HG02678 (cell line): ENCODE data around the gene ARMC6.
"Not testable (repeated sequence)": the region's sequence is repeated elsewhere in the genome, so short reads cannot be mapped to it uniquely, and the experiment has no call there.

ENCODE experiments used
- ATAC-seq: cut with Tn5 transposase; IDR thresholded peaks from one replicate; pipeline ENCODE4 v1.9.1; 2021; ENCODE audit warnings: mild to moderate bottlenecking, moderate library complexity; ENCODE audit not compliant: unreplicated experiment

The ARMC6 gene

DNA sequence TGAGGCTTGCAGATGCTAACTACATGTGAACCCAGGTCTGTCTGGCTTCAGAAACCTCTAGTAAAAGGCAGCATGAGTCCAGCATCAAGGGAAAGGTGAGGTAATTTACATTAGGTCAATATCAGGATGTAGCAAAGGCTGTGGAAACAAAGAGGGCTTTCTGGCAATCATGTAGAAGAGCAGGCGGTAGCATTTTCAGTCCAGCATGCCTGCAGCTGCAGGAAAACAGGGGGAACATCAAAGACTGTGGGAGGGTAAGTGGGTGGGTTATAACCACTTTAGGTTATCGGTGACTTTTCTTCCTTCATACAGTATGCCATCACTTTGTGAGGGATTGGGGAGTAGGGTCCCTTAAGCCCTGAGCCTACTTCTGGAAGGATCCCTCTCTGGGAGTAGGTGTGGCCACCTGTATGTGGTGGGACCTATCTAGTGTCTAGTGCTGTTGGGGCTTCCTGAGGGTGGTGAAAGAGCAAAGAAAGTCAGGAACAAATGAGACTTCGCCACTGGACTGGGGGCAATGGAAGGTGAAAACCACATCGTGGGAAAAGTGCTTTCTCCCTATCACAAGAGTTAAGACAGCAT lies 10.9 kb upstream of the ARMC6 start:
- ATAC-seq: no peak

GRCh38 chr19:19023376-19023775 lies 10.0 kb upstream of the ARMC6 start:
- ATAC-seq: not testable (repeated sequence)

- ATAC-seq: no peak
These were observed 7.5 kb upstream of the ARMC6 start for GRCh38 chr19:19025861-19026260.

DNA sequence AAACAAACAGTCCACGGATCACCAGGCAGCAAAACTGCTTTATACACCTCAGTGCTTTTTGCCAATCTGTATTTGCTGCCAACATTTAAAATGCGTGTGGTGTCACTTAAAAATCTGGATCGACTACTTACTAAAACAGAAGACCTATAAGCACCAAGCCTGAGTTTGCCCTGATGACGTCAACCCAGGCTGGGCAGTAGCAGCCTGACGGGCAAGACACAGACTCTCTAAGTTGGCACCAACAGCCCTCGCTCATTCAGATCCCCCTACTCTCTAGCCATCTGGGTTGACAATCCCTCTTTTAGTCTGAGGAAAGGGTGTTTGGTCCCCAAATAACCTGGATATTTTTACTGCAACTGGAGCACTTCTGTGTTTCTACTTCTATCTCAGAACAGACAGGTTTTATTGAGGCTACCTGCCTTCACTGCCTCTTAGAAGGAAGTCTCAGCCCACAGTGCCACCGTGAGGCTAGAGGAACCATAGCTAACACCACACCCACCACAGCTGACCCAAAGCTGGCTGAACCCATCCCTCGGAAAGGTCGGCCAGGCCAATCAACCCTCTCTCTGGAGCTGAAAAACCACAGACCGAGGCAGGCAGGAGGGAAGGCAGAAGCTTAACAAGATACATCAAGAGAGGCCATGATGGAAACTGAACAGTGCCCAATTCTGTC lies 7.0 kb upstream of the ARMC6 start:
- ATAC-seq: no peak

DNA sequence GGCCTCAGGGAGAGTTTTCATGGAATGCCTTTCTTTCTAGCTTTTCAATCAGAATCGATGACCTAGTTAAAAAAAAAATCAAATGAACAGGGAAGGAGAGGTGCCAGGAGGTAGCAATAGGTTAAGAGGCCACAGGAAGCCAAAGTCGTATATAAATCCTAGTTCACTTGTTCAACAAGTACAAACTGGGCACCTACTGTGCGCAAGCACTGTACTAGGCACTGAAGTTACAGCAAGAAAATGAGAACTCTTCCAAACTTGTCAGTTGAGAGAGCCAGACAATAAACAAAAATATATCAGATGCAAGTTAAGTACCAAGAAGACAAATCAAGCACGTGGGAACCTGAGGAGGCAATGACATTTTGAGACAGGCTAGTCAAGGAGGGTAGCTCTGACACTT lies 6.2 kb upstream of the ARMC6 start:
- ATAC-seq: no peak

GRCh38 chr19:19028526-19028925 lies 4.9 kb upstream of the ARMC6 start:
- ATAC-seq: no peak

DNA sequence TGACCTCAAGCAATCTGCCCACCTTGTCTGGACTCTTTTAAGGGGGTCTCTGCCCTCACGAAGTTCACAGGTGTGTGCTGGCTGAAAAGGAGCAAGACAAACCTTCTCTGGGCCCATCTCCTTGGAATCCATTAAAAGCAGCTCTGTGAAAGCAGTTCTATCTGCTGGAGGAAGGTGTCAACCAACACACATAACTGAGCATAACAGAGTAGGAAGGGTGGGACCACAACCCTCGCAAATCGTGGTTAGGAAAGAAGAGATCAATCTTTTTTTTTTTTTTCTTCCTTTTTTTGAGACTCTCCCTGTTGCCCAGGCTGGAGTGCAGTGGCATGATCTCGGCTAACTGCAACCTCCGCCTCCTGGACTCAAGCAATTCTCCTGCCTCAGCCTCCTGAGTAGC lies 1.5 kb upstream of the ARMC6 start:
- ATAC-seq: no peak

- ATAC-seq: peak; percentile 49
These were observed 805 bp upstream of the ARMC6 start for GRCh38 chr19:19032420-19033175.

DNA sequence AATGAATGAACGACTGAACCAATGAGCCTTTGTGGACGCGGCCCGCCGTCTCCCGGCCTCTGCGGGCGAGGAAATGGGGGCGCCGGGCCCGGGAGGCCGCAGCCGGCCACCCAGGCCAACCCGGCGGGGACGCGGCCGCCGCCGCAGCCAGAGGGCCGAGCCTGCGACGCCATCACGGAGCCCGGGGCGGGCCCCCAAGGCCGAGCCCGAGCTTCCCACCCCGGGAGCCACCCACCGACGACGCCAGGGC lies 302 bp upstream of the ARMC6 start:
- no peak for ATAC-seq

DNA sequence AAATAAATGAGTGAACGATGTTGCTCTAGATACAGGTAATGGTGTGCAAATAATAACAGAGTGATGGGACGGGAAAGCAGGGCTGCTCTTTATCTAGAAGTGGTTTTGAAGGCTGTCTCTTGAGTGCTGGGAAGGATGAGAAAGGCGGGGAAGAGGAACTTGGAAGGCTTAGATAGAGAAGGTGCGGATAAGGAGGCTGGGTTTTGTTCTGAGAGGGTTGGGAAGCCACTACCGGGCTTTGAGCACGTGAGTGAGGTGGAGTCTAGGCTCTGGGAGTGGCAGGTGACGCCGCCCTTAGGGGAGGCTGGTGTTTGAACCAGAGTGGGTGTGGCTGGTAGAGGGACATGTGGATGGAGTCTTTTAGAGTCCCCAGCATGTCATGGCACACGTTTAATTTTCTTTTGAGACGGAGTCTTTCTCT lies 811 bp downstream of the ARMC6 start:
- no peak for ATAC-seq

DNA sequence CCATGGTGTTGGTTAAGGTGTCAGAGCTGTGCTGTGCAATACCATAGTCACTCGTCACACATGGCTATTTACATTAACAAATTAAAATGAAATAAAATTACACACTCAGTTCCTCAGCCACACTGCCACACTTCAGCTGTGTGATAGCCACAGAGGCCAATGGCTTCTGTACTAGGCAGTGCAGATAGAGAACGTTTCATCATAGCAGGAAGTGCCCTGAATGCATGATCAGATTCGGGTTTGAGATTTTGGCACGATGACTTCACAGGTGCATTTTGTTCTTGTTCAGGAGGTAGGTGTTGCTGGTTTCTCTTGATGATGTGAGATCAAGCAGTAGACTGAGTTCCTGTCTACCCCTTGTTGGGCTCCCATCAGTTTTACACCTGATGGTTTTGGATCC lies 6.5 kb downstream of the ARMC6 start:
- ATAC-seq: no peak

DNA sequence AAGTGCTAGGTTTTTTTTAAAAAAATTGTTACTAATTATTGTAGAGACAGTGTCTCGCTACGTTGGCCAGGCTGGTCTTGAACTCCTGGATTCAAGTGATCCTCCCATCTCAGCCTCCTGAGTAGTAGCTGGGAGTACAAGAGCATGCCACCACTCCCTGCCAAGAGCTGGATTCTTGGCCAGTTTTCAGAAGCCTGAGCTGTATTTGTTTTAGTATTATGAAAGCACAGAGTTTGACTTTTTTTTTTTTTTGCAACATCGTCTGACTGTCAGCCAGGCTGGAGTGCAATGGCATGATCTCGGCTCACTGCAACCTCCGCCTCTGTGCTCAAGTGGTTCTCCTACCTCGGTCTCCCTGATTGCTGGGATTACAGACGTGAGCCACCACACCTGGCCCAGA lies 7.0 kb downstream of the ARMC6 start:
- no peak for ATAC-seq

- ATAC-seq: no peak
These were observed 9.4 kb downstream of the ARMC6 start for GRCh38 chr19:19042732-19043280.

GRCh38 chr19:19043481-19043880 lies 10.1 kb downstream of the ARMC6 start:
- ATAC-seq: no peak

- ATAC-seq: no peak
These were observed 10.5 kb downstream of the ARMC6 start for GRCh38 chr19:19043881-19044280.

DNA sequence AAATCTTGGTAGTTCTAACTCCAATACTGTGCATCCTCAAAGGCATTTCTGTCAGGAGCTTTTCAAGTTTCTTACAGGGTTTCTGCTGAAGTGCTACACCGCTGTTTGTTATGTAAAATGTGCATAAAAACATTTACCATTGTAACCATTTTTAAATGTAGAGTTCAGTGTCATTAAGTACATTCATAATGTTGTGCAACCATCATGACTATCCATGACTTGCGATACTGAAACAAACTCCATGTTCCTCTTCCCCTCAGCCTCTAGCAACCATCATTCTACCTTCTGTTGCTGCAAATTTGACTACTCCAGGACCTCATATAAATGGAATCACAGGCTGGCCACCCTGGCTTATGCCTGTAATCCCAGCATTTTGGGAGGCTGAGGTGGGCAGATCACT lies 16.0 kb downstream of the ARMC6 start:
- no peak for ATAC-seq

DNA sequence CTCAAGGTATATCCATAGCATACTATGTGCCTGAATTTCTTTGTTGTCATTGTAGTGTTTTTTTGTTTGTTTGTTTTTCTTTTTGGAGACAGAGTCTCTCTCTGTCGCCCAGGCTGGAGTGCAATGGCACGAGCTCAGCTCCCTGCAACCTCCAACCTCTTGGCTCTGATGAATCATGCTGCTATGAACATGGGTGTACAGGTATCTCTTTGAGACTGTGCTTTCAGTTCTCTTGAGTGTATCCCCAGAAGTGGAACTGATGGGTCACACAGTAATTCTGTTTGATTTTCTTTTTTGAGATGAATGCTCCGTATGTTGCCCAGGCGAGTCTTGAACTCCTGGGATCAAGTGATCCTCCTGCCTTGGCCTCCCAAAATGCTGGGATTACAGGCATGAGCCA lies 16.7 kb downstream of the ARMC6 start:
- ATAC-seq: no peak

DNA sequence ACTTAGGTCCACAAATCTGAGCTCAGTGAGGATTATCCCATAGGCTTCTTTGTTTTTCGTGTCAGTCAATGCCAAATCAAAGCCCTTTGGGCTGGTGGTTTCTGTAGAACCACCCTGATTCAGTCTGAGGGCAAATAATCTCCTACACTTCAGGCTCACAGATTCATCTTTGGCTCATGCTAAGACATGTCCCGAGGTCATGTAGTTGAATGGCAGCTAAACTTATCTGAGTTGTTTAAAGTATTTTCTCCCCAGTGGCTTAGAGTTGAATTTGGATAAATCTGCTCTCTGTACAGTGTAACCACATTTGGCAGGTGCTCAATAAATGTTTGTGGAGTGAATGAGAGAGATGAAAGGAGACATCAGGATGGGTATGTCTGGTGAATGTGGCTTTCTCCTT lies 17.3 kb downstream of the ARMC6 start:
- ATAC-seq: no peak

DNA sequence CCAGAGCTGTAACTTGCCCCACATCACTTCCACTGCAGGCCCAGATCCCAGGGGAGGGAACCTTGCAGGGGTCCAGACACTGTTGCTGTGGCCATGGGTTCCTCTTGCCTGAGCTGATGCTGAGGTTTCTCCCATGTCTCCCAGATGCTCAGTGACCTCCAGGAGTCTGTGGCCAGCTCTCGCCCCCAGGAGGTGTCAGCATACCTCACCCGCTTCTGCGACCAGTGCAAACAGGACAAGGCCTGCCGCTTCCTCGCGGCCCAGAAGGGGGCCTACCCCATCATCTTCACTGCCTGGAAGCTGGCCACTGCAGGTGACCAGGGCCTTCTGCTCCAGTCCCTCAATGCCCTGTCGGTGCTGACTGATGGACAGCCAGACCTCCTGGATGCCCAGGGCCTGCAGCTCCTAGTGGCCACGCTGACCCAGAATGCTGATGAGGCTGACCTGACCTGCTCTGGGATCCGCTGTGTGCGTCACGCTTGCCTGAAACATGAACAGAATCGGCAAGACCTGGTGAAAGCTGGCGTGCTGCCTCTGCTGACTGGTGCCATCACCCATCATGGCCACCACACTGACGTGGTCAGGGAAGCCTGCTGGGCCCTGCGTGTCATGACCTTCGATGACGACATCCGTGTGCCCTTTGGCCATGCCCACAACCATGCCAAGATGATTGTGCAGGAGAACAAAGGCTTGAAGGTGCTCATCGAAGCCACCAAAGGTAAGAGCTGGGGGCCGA lies 18.2 kb downstream of the ARMC6 start:
- no peak for ATAC-seq

- no peak for ATAC-seq
These were observed 19.5 kb downstream of the ARMC6 start for GRCh38 chr19:19052921-19053320.

DNA sequence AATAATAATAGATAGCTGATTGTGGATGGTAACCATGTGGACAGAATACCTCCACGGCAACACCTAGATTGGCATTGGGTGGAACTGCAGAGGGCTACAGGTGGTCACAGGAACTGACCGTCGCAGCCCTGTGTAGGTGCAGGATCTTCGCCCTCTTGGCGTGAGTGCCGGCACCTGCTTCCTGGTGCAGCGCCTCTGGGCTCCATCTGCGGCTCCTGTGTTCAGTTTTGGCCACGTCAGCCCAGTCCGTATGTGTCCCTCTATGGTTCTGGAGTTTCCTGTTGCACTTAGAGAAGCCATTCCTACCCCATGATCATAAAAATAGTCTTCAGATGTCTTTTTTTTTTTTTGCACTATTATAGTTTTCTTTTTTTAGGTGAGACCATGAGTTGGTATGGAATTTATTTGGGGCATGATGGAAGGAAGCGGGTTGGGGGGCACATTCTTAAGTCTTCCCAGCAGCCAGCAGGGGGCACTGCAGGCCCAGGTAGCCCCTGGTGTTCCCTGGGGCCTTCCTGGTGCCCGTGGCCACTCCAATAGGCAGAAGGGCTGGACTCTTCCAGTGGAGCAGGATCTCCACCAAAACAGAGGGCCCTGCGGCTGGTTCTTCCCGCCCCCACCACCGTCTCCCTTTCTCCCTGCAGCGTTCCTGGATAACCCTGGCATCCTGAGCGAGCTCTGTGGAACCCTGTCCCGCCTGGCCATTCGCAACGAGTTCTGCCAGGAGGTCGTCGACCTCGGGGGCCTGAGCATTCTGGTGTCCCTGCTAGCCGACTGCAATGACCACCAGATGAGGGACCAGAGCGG lies 20.3 kb downstream of the ARMC6 start:
- ATAC-seq: no peak
